ENCODE data around the gene DPM2.

GRCh38 chr9:127885508-127886281 is 52.0 kb downstream of the DPM2 start:
- TF ChIP-seq, protein P1, sequence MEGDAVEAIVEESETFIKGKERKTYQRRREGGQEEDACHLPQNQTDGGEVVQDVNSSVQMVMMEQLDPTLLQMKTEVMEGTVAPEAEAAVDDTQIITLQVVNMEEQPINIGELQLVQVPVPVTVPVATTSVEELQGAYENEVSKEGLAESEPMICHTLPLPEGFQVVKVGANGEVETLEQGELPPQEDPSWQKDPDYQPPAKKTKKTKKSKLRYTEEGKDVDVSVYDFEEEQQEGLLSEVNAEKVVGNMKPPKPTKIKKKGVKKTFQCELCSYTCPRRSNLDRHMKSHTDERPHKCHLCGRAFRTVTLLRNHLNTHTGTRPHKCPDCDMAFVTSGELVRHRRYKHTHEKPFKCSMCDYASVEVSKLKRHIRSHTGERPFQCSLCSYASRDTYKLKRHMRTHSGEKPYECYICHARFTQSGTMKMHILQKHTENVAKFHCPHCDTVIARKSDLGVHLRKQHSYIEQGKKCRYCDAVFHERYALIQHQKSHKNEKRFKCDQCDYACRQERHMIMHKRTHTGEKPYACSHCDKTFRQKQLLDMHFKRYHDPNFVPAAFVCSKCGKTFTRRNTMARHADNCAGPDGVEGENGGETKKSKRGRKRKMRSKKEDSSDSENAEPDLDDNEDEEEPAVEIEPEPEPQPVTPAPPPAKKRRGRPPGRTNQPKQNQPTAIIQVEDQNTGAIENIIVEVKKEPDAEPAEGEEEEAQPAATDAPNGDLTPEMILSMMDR (IDR thresholded peaks at IDR 0.05; ENCODE audit: borderline replicate concordance, extremely low read depth, low read length, poor library complexity, severe bottlenecking), result no peak
- no peak for TF ChIP-seq EZH2 (IDR thresholded peaks at IDR 0.05; ENCODE audit: borderline replicate concordance, low read depth, low read length, severe bottlenecking)

Data from DND-41 (cell line).